RWPE2 (cell line): ENCODE results near the gene CCDC12.

ENCODE experiments used
- ATAC-seq: fragments of 200-7000 bp; cut with Tn5 transposase; 3 replicates; pipeline ENCODE4 v1.9.1; 2021; ENCODE audit warnings: low read depth
- DNase-seq: peaks from one replicate; pipeline ENCODE4 v3.0.0-alpha.2; 2020; ENCODE audit warnings: low spot score
- H3K27ac ChIP-seq: fragments of 450-650 bp; 2 replicates; pipeline ENCODE4 v1.5.1; 2017; ENCODE audit warnings: mild to moderate bottlenecking; ENCODE audit not compliant: poor library complexity, severe bottlenecking
- H3K27me3 ChIP-seq: fragments of 250-450 bp; sonication (Bioruptor Pico); 2 replicates; pipeline ENCODE4 v1.5.1; 2021; ENCODE audit warnings: mild to moderate bottlenecking, moderate library complexity; ENCODE audit not compliant: insufficient read depth, poor library complexity, severe bottlenecking
- H3K36me3 ChIP-seq: fragments of 250-450 bp; sonication (Bioruptor Pico); 2 replicates; pipeline ENCODE4 v1.5.1; 2020; ENCODE audit warnings: low read depth, mild to moderate bottlenecking, moderate library complexity
- H3K4me1 ChIP-seq: fragments of 250-450 bp; sonication (Bioruptor Pico); 2 replicates; pipeline ENCODE4 v1.5.1; 2021; ENCODE audit warnings: mild to moderate bottlenecking, moderate library complexity; ENCODE audit not compliant: insufficient read depth, poor library complexity, severe bottlenecking
- H3K4me3 ChIP-seq: fragments of 250-450 bp; sonication (Bioruptor Pico); 2 replicates; pipeline ENCODE4 v1.5.1; 2021; ENCODE audit warnings: mild to moderate bottlenecking, moderate library complexity; ENCODE audit not compliant: severe bottlenecking
- H3K9me3 ChIP-seq: fragments of 250-450 bp; sonication (Bioruptor Pico); 2 replicates; pipeline ENCODE4 v1.5.1; 2021; ENCODE audit warnings: mild to moderate bottlenecking, moderate library complexity; ENCODE audit not compliant: severe bottlenecking
- CTCF ChIP-seq: fragments of 450-650 bp; IDR thresholded peaks from one replicate; pipeline ENCODE4 v1.5.1; 2017; ENCODE audit warnings: mild to moderate bottlenecking, moderate library complexity; ENCODE audit not compliant: poor library complexity, severe bottlenecking

The CCDC12 gene

GRCh38 chr3:47005212-47006144 lies 28.9 kb upstream of the CCDC12 start:
- Histone ChIP-seq H3K4me3 (no peak overlapping the region), H3K36me3 (peaks cover 72% of the 10 kb centered on the region)

GRCh38 chr3:47004369-47005211 lies 28.0 kb upstream of the CCDC12 start:
- Histone ChIP-seq H3K27ac (no peak overlapping the region), H3K27me3 (no peaks in the 10 kb centered on the region), H3K4me1 (no peaks in the 10 kb centered on the region), H3K9me3 (no peaks in the 10 kb centered on the region), H3K4me3 (no peak overlapping the region), H3K36me3 (peaks cover 81% of the 10 kb centered on the region)
- no peak for ATAC-seq
- peak; percentile 61 for DNase-seq
- no peak for TF ChIP-seq CTCF

More at GRCh38 chr3:47005212-47006144, 28.9 kb upstream of the CCDC12 start:
- TF ChIP-seq CTCF, result no peak
- Histone ChIP-seq H3K27ac (no peak overlapping the region), H3K27me3 (no peaks in the 10 kb centered on the region), H3K4me1 (no peaks in the 10 kb centered on the region), H3K9me3 (no peaks in the 10 kb centered on the region)
- DNase-seq (peak; percentile 52), ATAC-seq (no peak)

GRCh38 chr3:47003461-47004368 lies 27.2 kb upstream of the CCDC12 start:
- Histone ChIP-seq H3K4me3 (no peak overlapping the region), H3K4me1 (no peaks in the 10 kb centered on the region), H3K27ac (no peak overlapping the region), H3K27me3 (no peaks in the 10 kb centered on the region), H3K36me3 (peaks cover 89% of the 10 kb centered on the region), H3K9me3 (no peaks in the 10 kb centered on the region)
- TF ChIP-seq CTCF, result no peak
- DNase-seq, result peak; percentile 51
- ATAC-seq, result no peak

GRCh38 chr3:47003056-47003410 lies 26.5 kb upstream of the CCDC12 start:
- Histone ChIP-seq H3K36me3 (peaks cover 91% of the 10 kb centered on the region), H3K9me3 (no peaks in the 10 kb centered on the region), H3K4me3 (no peak overlapping the region), H3K27ac (no peak overlapping the region), H3K4me1 (no peaks in the 10 kb centered on the region), H3K27me3 (no peaks in the 10 kb centered on the region)
- TF ChIP-seq CTCF, result no peak
- DNase-seq (peak; percentile 34), ATAC-seq (no peak)
